Activated effector memory CD4-positive, alpha-beta T cell treated with anti-CD3 and anti-CD28 coated beads, Interleukin-2, amount 50 U/mL, for 16 hours (primary cell): ENCODE results near the gene SLC25A15.
"Not testable (repeated sequence)": the region's sequence is repeated elsewhere in the genome, so short reads cannot be mapped to it uniquely, and the experiment has no call there.

ENCODE experiments used
- DNase-seq: peaks from one replicate; pipeline ENCODE4 v3.0.0-alpha.2; 2020

The SLC25A15 gene

GRCh38 chr13:40782971-40783370, 6.4 kb upstream of the SLC25A15 start:
- not testable (repeated sequence) for DNase-seq

GRCh38 chr13:40784540-40784939, 4.9 kb upstream of the SLC25A15 start:
- DNase-seq = no peak

GRCh38 chr13:40786568-40786996, 2.8 kb upstream of the SLC25A15 start:
- DNase-seq = no peak

- no peak for DNase-seq
Observed at GRCh38 chr13:40787062-40787461, 2.3 kb upstream of the SLC25A15 start.

GRCh38 chr13:40788540-40789274, 704 bp upstream of the SLC25A15 start:
- not testable (repeated sequence) for DNase-seq

- no peak for DNase-seq
Observed at GRCh38 chr13:40790154-40790616, 774 bp downstream of the SLC25A15 start.

- no peak for DNase-seq
Observed at GRCh38 chr13:40792284-40793051, 3.1 kb downstream of the SLC25A15 start.

- DNase-seq = no peak
Observed at GRCh38 chr13:40793339-40793738, 3.9 kb downstream of the SLC25A15 start.

GRCh38 chr13:40794414-40795368, 5.3 kb downstream of the SLC25A15 start:
- DNase-seq = no peak

GRCh38 chr13:40796649-40797048, 7.2 kb downstream of the SLC25A15 start:
- DNase-seq = no peak

GRCh38 chr13:40798380-40798779, 9.0 kb downstream of the SLC25A15 start:
- no peak for DNase-seq

GRCh38 chr13:40799508-40799907, 10.1 kb downstream of the SLC25A15 start:
- no peak for DNase-seq

GRCh38 chr13:40800559-40800958, 11.1 kb downstream of the SLC25A15 start:
- DNase-seq = no peak

GRCh38 chr13:40801255-40802217, 12.1 kb downstream of the SLC25A15 start:
- no peak for DNase-seq

GRCh38 chr13:40803316-40803715, 13.9 kb downstream of the SLC25A15 start:
- no peak for DNase-seq

GRCh38 chr13:40806241-40806640, 16.8 kb downstream of the SLC25A15 start:
- no peak for DNase-seq

- no peak for DNase-seq
Observed at GRCh38 chr13:40809471-40809870, 20.1 kb downstream of the SLC25A15 start.

- DNase-seq = no peak
Observed at GRCh38 chr13:40812102-40812501, 22.7 kb downstream of the SLC25A15 start.

GRCh38 chr13:40812724-40813445, 23.5 kb downstream of the SLC25A15 start:
- no peak for DNase-seq

- DNase-seq = no peak
Observed at GRCh38 chr13:40813667-40814454, 24.4 kb downstream of the SLC25A15 start.
